HG02678 (cell line): ENCODE data around the gene TM4SF20.

Source experiments
- ATAC-seq: cut with Tn5 transposase; IDR thresholded peaks from one replicate; pipeline ENCODE4 v1.9.1; 2021; ENCODE audit warnings: mild to moderate bottlenecking, moderate library complexity; ENCODE audit not compliant: unreplicated experiment

Gene TM4SF20, protein sequence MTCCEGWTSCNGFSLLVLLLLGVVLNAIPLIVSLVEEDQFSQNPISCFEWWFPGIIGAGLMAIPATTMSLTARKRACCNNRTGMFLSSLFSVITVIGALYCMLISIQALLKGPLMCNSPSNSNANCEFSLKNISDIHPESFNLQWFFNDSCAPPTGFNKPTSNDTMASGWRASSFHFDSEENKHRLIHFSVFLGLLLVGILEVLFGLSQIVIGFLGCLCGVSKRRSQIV

DNA sequence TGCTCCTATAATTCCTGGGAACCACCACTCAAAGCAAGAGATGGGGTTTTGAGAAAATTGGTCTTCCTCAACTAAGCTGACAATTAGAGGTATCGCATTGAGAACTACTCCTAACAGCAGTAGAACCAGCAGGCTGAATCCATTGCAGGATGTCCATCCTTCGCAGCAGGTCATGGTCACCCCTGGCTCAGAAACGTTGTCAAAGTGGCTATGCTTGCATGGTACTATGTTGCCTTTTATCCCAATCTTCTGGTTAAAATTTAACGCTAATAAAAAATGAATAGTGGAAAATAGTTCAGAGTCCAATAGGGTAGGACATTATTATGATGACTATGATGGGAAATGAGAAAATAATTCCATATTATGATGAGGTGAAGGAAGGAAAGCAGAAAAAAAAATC is at the start of gene TM4SF20:
TSS of gene TM4SF20 (minus strand) at position 212 of the 400 bp plus-strand sequence. CDS start at position 174, 38 bp downstream.
- no peak for ATAC-seq

DNA sequence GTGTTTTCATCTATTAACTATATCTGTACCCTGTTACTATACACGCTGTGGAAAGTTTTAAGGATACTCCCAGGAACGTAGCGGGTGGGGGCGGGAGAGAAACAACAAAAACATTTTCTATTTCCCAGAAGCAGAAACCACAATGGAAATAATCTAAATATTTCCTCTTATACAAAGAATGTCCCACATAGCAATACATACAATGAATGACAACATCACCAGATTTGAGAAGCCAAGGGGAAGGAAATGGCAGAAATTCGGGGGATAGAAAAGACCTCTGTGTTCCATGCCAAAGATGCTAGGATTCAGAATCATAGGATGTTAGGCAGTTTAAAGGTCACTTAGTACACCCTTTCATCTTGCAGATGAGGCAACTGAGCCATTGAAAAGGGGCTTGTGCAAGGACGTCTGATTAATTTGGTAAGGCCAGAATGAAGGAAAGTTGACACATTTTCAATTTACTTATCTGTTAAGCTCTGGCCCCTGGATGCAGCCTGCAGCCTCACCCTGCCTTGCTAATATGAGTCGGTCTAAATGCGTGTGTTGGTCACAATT is 49.7 kb upstream of the TM4SF20 start:
- ATAC-seq: no peak

DNA sequence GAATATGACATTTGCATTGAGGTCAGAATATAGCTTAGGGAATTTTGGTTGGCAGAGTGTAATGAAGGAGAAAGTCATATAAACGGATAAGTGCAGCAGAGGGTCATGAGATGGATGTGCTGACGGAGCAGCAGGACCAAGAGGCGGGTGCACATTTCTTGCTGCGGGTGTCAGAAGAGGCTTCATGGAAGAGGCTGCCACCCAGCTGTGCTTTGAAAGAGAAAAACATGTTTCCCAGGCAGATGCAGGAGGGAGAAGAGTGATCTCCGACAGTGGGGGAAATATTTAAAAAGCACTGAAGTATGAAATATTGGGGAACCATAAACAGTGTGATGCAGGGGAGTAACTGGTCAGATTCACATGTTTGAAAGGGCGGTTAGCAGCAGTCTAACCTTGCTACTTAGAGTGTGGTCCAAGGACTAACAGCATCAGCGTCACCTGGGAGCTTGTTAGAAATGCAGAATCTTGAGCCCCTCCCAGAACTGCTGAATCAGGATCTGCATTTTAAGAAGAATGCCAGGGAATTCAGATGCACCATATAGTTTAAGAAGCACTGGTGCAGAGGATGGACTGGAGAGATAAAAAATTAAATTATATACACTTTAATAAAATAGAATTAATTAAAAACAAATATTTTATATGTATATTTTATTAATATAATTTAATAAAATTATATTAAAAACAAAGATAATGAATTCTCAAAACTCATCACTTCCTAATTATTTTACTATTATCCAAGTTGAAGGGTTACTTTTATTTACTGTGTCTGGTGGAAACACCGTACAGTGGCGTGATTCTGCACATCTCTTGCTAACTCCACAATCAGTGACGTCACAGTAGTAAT is 44.8 kb upstream of the TM4SF20 start:
- ATAC-seq: no peak

DNA sequence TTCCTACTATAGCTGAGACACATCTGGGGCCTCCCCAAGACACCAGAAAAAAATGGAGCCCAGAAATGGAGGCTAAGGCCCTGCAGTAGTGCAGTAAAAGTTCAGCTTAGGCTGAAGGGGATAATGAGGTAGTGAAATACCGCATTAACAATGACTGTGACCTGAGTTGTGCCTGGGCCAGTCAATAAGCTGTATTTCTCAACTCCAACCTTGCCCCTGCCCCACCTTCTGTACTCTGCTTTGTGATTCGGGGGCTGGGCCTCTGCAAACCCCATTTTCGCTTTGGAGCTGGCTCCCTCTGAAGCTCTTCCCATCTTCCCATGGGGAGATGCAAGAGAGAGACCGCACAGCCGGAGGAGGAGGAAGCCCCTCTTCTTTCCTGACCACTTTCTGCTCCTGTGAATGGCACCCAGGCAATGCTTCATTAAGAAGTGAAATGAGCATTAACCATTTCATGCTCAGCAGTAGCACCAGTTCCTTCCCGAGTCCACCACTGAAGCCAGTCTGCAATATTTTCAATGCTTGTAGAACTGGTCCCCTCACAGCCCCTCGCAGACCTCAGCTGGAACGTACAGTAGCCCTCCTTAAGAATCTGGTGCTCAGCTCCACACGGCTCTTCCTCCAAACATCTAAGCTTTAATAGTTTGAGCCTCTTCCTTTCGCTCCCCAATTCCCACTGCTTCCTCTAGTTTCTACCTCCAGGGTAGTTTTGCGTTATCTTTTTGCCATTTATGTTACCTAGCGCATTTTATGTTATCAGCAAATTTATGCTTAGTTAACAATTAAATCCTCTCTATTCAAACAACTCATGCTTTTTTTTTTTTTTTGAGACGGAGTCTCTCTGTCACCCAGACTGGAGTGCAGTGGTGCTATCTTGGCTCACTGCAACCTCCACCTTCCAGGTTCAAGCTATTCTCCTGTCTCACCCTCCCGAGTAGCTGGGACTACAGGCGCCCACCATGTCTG is 41.3 kb upstream of the TM4SF20 start:
- ATAC-seq: no peak

DNA sequence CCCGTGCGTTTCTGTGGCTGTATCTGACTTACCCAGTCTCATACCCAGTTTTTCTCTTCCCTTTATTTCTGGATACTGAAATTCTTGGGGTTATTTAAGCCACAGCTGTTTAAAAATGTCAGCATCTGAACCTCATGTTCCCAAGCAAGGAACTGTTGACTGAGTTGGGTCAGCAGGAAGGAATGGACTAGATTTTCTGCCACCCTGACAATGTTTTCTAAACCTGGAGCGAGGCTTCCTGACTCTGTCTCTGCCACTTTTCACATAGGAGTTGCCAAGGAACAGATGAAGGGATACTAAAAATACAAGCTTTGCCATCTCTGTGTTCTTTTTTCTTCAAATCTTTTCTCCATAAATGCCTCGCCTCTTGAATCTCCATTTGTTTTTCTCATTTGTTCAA is 37.6 kb upstream of the TM4SF20 start:
- no peak for ATAC-seq

DNA sequence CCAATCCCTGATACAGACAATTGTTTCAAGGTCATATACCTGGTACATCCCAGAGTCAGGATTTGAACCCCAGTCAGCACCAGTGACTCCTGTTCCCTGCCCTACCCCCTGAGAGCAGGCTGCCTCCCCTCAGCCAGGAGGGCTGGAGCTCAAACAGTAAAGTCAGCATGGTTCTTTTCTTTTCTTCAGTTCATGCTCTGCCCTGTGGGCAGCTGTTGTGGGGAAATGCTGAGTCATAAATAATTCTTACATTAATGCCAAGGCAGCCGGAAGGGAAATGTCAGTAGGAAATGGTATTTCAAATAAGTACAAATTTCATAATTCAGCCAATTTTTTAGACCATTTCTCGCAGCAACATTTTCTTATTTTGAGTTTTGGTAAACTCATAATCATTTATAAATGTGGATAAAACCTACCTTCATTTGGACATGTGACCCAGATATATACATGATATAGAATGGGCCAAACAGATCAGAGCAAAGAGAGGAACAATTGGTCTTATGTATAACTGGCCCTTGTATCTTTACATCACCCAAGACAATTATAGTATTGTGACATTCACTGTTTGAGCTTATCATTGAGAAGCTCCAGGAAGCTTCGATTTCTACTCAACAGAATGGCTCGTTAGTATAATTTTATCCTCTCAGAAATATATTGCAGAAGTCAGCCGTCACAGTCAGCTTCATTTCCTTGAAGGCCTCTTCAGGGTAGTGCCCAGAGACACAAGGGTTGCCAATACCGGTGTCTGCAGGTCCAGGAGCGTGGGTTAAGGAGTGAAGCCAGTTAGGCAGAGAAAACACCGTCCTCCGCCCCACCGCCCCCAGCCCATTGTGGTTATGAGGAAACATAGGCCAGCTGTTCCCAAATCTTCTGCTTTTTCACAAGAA is 36.7 kb upstream of the TM4SF20 start:
- peak; percentile 39 for ATAC-seq

DNA sequence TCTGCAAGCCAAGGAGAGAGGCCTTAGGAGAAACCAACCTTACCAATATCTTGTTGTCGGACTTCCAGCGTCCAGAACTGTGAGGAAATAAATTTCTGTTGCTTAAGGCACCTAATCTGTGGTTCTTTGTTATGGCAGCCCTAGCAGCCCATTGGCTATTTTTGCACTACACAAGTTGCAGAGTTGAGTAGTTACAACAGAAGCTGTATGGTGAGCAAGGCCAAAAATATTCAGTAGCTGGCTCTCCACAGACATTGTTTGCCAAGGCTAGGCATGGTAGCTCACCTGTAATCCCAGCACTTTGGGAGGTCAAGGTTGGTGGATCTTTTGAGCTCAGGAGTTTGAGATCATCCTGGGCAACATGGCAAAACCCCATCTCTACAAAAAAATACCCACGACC is 35.7 kb upstream of the TM4SF20 start:
- no peak for ATAC-seq

DNA sequence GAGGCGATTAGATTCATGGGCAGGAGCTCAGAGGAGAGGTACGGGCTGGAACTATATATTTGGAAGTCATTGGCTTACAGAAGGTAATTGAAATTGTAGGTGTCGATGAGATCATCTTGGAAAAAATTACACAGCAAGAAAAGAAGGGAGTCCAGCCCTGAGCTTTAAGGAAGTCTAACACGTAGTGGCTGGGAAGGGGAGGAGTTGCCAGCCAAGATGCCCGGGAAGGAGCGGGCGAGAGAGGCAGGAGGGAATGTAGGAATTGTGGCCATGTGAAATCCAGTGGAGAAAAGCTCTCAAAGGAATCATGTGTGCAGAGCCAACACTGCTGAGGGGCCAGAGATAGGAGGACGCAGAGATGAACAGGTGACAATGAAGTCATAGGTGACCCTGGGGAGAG is 34.3 kb upstream of the TM4SF20 start:
- no peak for ATAC-seq

DNA sequence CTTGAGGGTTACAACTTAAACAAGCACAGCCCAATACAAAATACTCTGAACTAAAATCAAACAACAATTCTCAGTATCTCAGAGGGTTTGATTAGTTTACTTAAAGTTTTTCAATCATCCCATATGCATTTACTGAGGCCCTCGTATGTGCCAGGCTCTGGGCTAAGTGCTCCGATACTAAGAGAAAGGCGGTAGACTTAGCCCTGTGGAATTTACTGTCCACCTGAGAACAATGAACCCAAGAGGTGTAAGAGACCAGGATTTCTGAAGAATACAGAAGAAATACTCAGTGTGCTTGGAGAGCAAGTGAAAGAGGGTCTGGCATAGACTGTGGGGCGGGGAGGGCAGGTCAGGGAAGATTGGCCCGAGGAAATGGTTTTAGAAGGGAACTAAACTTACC is 33.8 kb upstream of the TM4SF20 start:
- no peak for ATAC-seq

DNA sequence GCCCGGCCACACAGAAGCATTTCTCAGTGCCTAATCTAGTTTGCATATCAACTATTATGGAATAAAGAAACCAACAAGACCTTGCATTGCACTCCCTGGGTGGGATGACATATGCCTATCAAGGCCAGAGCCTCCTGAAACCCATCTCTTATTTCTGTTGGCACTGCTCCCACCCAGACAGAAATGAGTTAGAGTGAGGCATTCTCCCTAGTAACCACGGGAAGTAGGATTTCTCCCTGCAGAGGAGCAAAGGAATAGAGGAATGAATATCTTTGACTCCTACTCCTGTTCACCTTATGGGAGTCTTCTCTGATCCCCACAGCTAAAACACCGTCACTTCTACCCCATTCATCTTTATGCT is 32.9 kb upstream of the TM4SF20 start:
- no peak for ATAC-seq

DNA sequence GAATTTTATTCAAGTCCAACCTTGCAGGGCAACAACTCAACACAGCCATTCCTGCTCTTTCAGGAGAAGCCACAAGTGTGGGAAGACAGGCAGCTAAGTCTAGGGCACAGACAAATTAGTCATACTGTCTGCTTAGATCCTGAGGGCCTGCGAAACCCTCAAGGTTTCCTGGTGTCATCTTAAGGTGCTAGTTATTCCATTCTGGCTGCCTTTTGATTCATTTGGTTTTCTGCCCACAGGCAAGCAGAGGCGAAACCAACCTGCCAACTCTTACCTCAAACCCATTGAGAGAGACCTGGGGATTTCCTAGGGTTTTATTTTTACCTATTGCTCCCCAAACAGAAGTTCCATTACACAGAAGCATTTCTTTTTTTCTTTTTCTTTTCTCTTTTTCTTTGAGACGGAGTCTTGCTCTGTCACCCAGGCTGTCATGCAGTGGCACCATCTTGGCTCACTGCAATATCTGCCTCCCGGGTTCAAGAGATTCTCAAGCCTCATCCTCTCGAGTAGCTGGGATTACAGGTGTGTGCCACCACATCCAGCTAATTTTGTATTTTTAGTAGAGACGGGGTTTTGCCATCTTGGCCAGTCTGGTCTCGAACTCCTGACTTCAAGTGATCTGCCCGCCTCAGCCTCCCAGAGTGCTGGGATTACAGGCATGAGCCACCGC is 32.3 kb upstream of the TM4SF20 start:
- ATAC-seq: peak; percentile 83

DNA sequence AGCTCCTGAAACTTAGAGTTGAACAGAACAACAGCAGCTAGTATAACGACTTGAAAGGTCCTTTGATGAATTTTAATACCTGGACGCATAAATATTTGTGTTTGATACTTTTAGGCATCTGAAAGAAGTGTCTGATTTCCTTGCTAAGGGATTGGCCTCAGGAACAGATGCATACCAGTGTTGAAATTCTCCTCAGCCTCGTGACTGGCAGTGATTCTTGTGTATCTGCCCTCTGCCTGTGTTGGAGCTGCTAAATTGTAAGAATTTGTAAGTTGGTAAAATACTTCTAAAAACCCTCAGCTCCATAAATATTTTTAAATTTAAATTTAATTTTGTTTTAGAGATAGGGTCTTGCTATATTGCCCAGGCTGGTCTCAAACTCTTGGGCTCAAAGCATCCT is 31.1 kb upstream of the TM4SF20 start:
- no peak for ATAC-seq

DNA sequence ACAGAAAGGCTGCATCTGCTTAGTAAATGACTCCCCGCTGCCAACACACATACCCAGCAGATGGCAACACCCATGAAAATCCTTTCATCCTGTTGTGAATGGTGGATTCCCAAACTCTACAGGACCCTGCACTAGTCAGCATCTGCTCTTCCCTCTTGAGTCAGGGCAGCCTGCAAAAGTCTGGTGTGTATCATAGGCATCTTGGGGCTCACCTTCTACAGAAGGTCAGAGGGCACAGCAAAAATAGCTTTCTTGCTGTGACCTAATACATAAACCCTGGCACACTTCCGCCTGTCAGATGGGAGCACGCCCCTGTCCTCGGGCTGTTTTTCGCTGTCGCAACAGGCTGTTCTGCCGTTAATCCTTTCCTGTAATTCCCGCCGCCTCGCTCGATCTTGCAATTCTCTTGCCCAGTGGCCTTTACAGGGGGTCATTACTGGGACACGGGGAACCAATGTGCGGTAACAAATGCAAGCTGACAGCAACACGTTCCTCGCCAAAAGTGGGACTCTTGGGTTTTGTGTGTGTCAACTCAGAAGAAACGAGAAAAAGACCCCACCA is 28.6 kb upstream of the TM4SF20 start:
- ATAC-seq: no peak

DNA sequence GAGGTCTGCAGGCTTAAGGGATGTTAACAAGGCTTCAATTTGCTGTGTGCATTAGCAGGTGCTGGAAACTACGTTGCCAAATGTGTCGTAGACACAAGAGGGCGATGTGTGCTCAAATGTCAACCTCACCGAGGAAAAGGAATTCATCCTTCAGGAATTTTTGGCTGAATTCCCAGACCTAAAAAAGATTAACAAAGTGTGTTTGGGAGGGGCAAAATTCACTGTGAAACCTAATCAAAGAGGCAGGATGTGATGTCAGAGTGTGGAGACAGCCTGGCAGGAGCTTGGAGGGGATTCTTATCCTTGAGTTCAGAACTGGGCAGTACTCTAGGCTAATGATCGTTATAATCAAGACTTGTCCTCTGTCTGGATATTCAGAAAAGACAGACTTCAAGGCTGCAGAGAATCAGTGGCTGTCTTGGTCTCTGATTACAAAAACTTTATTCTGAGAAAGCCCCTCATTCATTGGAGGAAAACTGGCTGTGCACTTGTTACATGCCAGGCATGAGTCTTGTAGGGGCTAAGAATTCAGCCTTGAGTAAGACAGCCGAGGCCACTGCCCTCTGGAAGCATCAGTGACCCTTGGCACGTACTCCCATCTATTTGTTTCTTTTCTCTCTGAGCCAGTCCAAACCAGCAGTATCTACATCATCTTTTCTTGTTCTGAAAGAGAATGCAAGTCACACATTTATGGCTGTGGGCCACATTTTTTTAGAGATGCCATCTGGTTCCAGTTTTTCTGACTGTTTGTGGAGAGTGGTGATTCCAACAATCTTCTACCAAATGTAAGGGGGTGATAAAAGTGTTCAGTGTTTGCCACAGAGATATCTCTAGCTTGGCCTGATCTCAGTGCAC is 27.3 kb upstream of the TM4SF20 start:
- peak; percentile 40 for ATAC-seq

DNA sequence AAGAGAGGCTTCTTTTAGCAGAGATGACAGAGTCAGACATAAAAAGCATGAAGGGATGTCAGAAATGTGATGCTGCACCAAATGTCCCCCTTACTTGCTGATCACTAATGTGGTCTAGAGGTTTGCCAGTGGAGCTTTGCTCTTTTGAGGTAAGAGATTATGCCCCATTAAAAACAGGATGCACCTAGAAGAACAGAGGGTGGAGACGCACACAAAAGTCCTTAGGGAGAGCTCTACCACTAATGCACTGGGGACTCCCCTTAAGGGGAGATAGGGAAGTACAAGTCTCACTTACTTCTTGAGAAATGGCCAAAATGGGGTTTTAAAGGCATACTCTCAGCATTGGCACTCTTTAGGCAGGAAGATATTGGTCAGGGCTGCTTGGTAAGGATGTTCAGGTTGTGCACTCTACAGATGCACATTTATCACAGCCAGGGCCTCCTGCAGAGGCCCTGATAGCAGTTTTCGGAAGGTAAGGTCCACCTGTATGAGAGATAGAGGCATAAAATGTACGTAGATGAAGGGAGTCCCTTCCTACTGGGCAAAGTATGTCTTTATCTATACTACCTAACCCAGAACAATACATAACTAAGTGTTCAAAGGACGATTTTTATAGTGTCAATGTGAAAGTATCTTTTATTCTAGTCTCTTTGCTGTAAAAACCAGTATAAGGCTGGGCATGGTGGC is 25.6 kb upstream of the TM4SF20 start:
- ATAC-seq: no peak

DNA sequence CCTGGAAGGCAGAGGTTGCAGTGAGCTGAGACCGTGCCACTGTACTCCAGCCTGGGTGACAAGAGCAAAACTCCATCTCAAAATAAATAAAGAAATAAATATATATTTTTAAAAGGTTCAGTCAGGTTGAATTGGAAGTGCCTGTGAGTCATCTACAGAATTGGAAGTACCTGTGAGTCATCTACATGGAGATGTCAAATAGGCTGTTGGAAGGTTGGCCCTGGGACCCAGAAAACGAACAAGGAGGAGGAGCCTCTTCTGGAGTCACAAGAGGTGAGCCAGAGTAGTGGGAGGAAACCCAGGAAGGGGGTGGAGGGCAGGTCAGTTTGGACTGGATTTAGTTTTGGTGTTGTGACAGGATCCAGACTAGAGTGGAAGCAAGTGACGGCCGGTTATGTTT is 23.9 kb upstream of the TM4SF20 start:
- no peak for ATAC-seq

DNA sequence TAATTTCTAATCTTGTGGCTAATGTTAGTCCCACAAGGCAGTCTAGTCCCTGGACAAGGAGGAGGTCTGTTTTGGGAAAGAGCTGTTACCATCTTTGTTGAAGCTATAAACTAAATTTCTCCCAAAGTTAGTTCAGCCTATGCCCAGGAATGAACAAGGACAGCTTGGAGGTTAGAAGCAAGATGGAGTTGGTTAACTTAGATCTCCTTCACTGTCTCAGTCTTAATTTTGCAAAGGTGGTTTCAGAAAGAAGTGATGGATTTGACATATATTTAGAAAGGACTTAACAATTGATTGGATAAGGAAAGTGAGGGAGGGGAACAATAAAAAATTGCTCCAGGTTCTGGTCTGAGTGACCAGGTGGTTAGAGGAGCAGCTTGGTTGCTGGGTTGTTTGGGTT is 23.2 kb upstream of the TM4SF20 start:
- ATAC-seq: no peak

DNA sequence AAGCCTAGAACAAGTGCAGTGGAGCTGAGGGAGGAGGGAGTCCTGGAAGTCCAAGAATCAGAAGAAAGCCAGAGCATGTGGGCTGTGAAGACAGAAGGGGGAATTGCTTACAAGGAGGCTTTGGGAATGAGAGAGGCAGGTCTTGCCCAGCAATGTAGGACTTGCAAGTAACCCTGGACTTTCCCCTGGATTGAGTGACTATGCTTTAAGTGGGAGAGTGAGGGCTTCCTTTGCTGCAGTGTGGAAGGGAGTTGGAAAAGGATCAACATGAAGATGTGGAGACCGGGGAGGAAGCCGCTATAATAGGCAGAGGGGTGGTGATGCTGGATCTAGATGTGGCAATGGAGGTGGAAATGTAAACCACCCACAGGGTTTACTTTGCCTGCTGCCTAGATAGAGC is 22.4 kb upstream of the TM4SF20 start:
- ATAC-seq: no peak
